B cell (primary cell): Measurements from ENCODE around the gene ABCC5. TPM values are rescaled to one million over a fixed set of nuclear protein-coding genes. Genes with fewer than 3 reads are reported as not detected.

ENCODE experiments used
- ATAC-seq: fragments of 200-7000 bp; cut with Tn5 transposase; one replicate; pipeline ENCODE4 v1.10.0; 2021; ENCODE audit warnings: low read depth, mild to moderate bottlenecking, moderate number of reproducible peaks, moderate library complexity
- CTCF ChIA-PET: fragments of 350-600 bp; sonication (Branson Sonifier 250); formaldehyde crosslinking; loops from one replicate; lab custom pipeline; 2021; ENCODE audit warnings: antibody characterized with exemption, inconsistent platforms; lab: Charles Lee
- POLR2A ChIA-PET: fragments of 350-600 bp; sonication (Branson Sonifier 250); formaldehyde crosslinking; loops from one replicate; lab custom pipeline; 2021; ENCODE audit warnings: antibody characterized with exemption; lab: Charles Lee
- DNase-seq: peaks from one replicate; pipeline ENCODE4 v3.0.0; 2013
- H2AFZ ChIP-seq: 2 replicates; pipeline ENCODE4 v1.6.1; 2012; ENCODE audit warnings: mild to moderate bottlenecking, low read depth, low read length; ENCODE audit not compliant: insufficient read depth, poor library complexity, severe bottlenecking
- H3K27ac ChIP-seq, 2 donors: 1 replicate in 1 of 2; 2 replicates in 1 of 2; pipeline ENCODE4 v1.5.1; 2012 to 2013; ENCODE audit warnings: low read length in 2 of 2, mild to moderate bottlenecking in 2 of 2, moderate library complexity in 1 of 2
- H3K27me3 ChIP-seq, 4 experiments: fragments of 200-600 bp in 1 of 4; sonication (generic) in 1 of 4; replicated peaks in 1 of 4; 1 replicate in 2 of 4; 2 replicates in 2 of 4; pipeline versions ENCODE4 v1.6.1 to v1.7.0; 2013 to 2016; ENCODE audit warnings: low read length in 3 of 4, mild to moderate bottlenecking in 2 of 4, mixed read lengths in 1 of 4, moderate library complexity in 1 of 4; ENCODE audit not compliant: insufficient read depth in 4 of 4, control insufficient read depth in 3 of 4; ENCODE audit errors: control extremely low read depth in 1 of 4
- H3K36me3 ChIP-seq, 2 experiments: replicated peaks in 1 of 2; 1 replicate in 1 of 2; 2 replicates in 1 of 2; pipeline versions ENCODE4 v1.6.1 to v1.7.1; 2013; ENCODE audit warnings: low read length in 1 of 2; ENCODE audit not compliant: insufficient read depth in 2 of 2, control insufficient read depth in 1 of 2; ENCODE audit errors: control extremely low read depth in 1 of 2, extremely low read depth in 1 of 2
- H3K4me1 ChIP-seq, 2 donors: fragments of 200-600 bp in 1 of 2; sonication (generic) in 1 of 2; 1 replicate in 1 of 2; 2 replicates in 1 of 2; pipeline versions ENCODE4 v1.5.1 to v1.6.1; 2013 to 2017; ENCODE audit warnings: low read length in 2 of 2; ENCODE audit not compliant: control insufficient read depth in 2 of 2, insufficient read depth in 2 of 2
- H3K4me2 ChIP-seq: replicated peaks from 2 replicates; pipeline ENCODE3; 2012; ENCODE audit warnings: mild to moderate bottlenecking, low read depth, low read length; ENCODE audit not compliant: poor library complexity, severe bottlenecking
- H3K4me3 ChIP-seq, 5 experiments: fragments of 200-600 bp in 1 of 5; sonication (generic) in 1 of 5; 1 replicate in 3 of 5; 2 replicates in 2 of 5; pipeline versions ENCODE4 v1.5.1 to v1.7.0; 2011 to 2016; ENCODE audit warnings: low read length in 4 of 5, mild to moderate bottlenecking in 4 of 5, low read depth in 2 of 5, control low read depth in 1 of 5, moderate library complexity in 1 of 5; ENCODE audit not compliant: insufficient read depth in 1 of 5; ENCODE audit errors: control extremely low read depth in 1 of 5, extremely low read depth in 1 of 5
- H3K79me2 ChIP-seq: fragments of 200-600 bp; sonication (generic); one replicate; pipeline ENCODE4 v1.6.0; 2016; ENCODE audit warnings: low read length; ENCODE audit not compliant: control insufficient read depth, insufficient read depth
- H3K9ac ChIP-seq: fragments of 200-600 bp; sonication (generic); 2 replicates; pipeline ENCODE4 v1.6.1; 2017; ENCODE audit warnings: mild to moderate bottlenecking, low read length, moderate library complexity
- H3K9me3 ChIP-seq, 3 donors: one replicate each; pipeline versions ENCODE4 v1.6.1 to v1.7.1; 2013; ENCODE audit warnings: low read length in 2 of 3; ENCODE audit not compliant: control insufficient read depth in 2 of 3, insufficient read depth in 1 of 3; ENCODE audit errors: control extremely low read depth in 1 of 3
- H4K20me1 ChIP-seq: 2 replicates; pipeline ENCODE4 v1.6.0; 2012; ENCODE audit warnings: mild to moderate bottlenecking, low read length; ENCODE audit not compliant: insufficient read depth, control insufficient read depth, poor library complexity, severe bottlenecking
- H3K27ac Mint-ChIP-seq: one replicate; pipeline ENCODE4 v1.8.0; 2021; ENCODE audit warnings: mixed read lengths
- H3K27me3 Mint-ChIP-seq: one replicate; pipeline ENCODE4 v1.8.0; 2021; ENCODE audit warnings: mixed read lengths
- H3K4me1 Mint-ChIP-seq: one replicate; pipeline ENCODE4 v1.8.0; 2021; ENCODE audit warnings: mixed read lengths
- H3K4me3 Mint-ChIP-seq: one replicate; pipeline ENCODE4 v1.8.0; 2021; ENCODE audit warnings: mixed read lengths
- H3K9me3 Mint-ChIP-seq: one replicate; pipeline ENCODE4 v1.8.0; 2022; ENCODE audit warnings: mixed read lengths; ENCODE audit not compliant: insufficient read depth
- CTCF ChIP-seq: fragments of 200-600 bp; IDR thresholded peaks from one replicate; pipeline ENCODE4 v1.8.0; 2022; ENCODE audit warnings: antibody characterized with exemption, mild to moderate bottlenecking
- EZH2 ChIP-seq: IDR thresholded peaks from 2 replicates; pipeline ENCODE4 v1.6.1; 2012; ENCODE audit warnings: borderline replicate concordance, low read depth, mild to moderate bottlenecking, moderate library complexity, low read length; ENCODE audit not compliant: insufficient read depth, poor library complexity, severe bottlenecking
- WGBS: methylation state at CpG from one replicate; pipeline ENCODE4 v1.1.5; 2013; ENCODE audit warnings: missing lambda C conversion rate; ENCODE audit not compliant: insufficient coverage; 5-methylcytosine and 5-hydroxymethylcytosine counted together
- intact Hi-C: fragments of 100-400 bp; cut with micrococcal nuclease; formaldehyde crosslinking; loops from one replicate; pipeline ENCODE4 v1.10.0; 2022
- polyA plus RNA-seq: library from polyadenylated mRNA; depleted of rRNA; stranded (reverse); fragments of >200 nt; gene quantifications from 2 replicates; pipeline ENCODE4 v1.2.3, GENCODE V29; 2012
- total RNA-seq, 2 donors: library from RNA; stranded (reverse); fragments of 120-200 nt in 1 of 2; gene quantifications; 1 replicate in 1 of 2; 2 replicates in 1 of 2; pipeline versions ENCODE4 v1.2.3 to v1.2.4, GENCODE V29; 2013 to 2022

ABCC5 gene
- total and polyA plus RNA-seq, 2 donors (not counting 1 experiment from before 2014, with no cell fraction given): 13.4 to 29.5 TPM

GRCh38 chr3:184011937-184012889 lies 5.5 kb downstream of the ABCC5 start:
- Histone ChIP-seq H3K27me3 (no peaks in the 10 kb centered on the region), H3K4me2 (no peak overlapping the region), H2AFZ (no peak overlapping the region), H3K4me1 (peaks cover 20 to 22% of the 10 kb centered on the region in 2 donors), H3K79me2 (peaks cover 6% of the 10 kb centered on the region), H3K9ac (no peak overlapping the region), H4K20me1 (no peaks in the 10 kb centered on the region), H3K4me3 (no peak overlapping the region), H3K27ac (no peak overlapping the region), H3K9me3 (no peaks in the 10 kb centered on the region), H3K36me3 (no peaks in the 10 kb centered on the region)
- no CpG with 5 or more reads among the region's 6 CpGs for WGBS
- H3K4me3 Mint-ChIP-seq: no peak overlapping the region
- intact Hi-C loops: no loop called here
- H3K27ac Mint-ChIP-seq: no peak overlapping the region
- H3K9me3 Mint-ChIP-seq: no peaks in the 10 kb centered on the region
- TF ChIP-seq CTCF: no peak
- TF ChIP-seq EZH2: no peak
- POLR2A ChIA-PET: no interaction called here
- H3K4me1 Mint-ChIP-seq: peaks cover 30% of the 10 kb centered on the region
- CTCF ChIA-PET: interaction anchor here (1.3 kb wide), 1 partner anchor 117 kb away, joined by 4 read pairs; no protein-coding TSS in a partner anchor
- H3K27me3 Mint-ChIP-seq: no peaks in the 10 kb centered on the region
- DNase-seq: no peak
- no peak for ATAC-seq

GRCh38 chr3:184011230-184011876 lies 6.3 kb downstream of the ABCC5 start:
- ChIA-PET CTCF (interaction anchor here (1.3 kb wide), 1 partner anchor 116 kb away, joined by 4 read pairs; no protein-coding TSS in a partner anchor), POLR2A (no interaction called here)
- Mint-ChIP-seq H3K4me1 (peaks cover 32% of the 10 kb centered on the region), H3K27ac (no peak overlapping the region), H3K9me3 (no peaks in the 10 kb centered on the region), H3K27me3 (no peaks in the 10 kb centered on the region), H3K4me3 (no peak overlapping the region)
- Histone ChIP-seq H2AFZ (no peak overlapping the region), H3K27me3 (no peaks in the 10 kb centered on the region), H3K4me3 (no peak overlapping the region), H3K4me1 (peaks cover 23% of the 10 kb centered on the region in 2 donors), H3K9me3 (no peaks in the 10 kb centered on the region), H3K27ac (no peak overlapping the region), H3K79me2 (no peaks in the 10 kb centered on the region), H3K9ac (no peak overlapping the region), H3K36me3 (no peaks in the 10 kb centered on the region), H3K4me2 (no peak overlapping the region), H4K20me1 (no peaks in the 10 kb centered on the region)
- DNase-seq (no peak), ATAC-seq (no peak)
- TF ChIP-seq EZH2 (no peak), CTCF (no peak)
- intact Hi-C loops: no loop called here
- WGBS: no CpG with 5 or more reads among the region's 4 CpGs
